Measurements from ENCODE around the gene TMEM134. TPM values are rescaled to one million over a fixed set of nuclear protein-coding genes. Genes with fewer than 3 reads are reported as not detected.
A peak's percentile ranks its signal among the peaks of the same experiment; 100 is the strongest.

Gene TMEM134
- total and polyA plus RNA-seq, 9 of the 15 experiments (the other 6 are each of a cell fraction or from before 2014, with no cell fraction given) = 0.63 to 48.4 (median 10.7) TPM

DNA sequence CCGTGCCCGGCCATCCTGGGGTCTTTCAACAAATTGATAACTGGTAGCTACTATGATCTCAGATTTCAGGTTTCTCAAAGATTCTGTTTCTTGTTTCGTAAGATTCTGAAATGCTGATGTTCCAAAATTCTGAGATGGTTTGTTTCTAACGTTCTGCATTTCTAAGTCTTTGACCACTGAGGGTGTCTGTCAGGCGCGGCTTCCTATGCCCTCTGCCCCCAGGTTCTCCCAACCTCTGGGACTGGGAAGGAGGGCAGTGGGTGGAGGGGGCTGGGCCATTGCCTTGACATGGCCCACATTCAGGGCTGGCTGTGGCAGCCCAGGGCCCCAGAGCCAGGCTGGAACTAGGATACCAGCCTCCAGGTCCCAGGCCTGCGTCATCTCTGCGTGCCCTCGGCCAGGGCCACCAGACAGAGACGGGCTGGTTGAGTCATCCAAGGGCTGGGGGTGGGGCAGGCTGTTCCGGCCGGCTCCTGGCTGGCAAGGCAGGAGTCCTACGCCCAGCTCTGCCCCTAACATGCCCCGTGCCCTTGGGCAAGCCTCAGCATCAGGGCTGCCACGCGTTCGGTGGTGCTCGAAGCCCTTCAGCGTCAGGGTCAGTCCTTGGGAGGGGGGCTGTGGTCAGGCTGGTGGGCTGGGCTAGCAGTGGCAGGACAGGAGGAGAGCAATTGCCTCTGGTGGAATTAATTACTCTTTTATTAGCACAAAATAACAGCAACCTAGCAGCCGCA is 5.2 kb downstream of the TMEM134 start (continued):
- TF ChIP-seq FUS (optimal IDR thresholded peaks at IDR 0.05; ENCODE audit: low read depth, low read length) (no peak), ZNF778 (CRISPR knock-in tag; IDR thresholded peaks at IDR 0.05) (no peak), DPF2 (IDR thresholded peaks at IDR 0.05) (peak; percentile 55; the same call in 1 of the 2 replicates), PRMT5 (CRISPR knock-in tag; IDR thresholded peaks at IDR 0.05) (no peak), MYNN (IDR thresholded peaks at IDR 0.05) (peak; percentile 81), MYNN (CRISPR knock-in tag; IDR thresholded peaks at IDR 0.05) (no peak), MTA1 (IDR thresholded peaks at IDR 0.05; ENCODE audit: borderline replicate concordance) (peak; percentile 95), MCM3 (IDR thresholded peaks at IDR 0.05) (no peak), CBFA2T2 (conservative IDR thresholded peaks at IDR 0.05) (no peak)
- TF ChIP-seq, protein P1, sequence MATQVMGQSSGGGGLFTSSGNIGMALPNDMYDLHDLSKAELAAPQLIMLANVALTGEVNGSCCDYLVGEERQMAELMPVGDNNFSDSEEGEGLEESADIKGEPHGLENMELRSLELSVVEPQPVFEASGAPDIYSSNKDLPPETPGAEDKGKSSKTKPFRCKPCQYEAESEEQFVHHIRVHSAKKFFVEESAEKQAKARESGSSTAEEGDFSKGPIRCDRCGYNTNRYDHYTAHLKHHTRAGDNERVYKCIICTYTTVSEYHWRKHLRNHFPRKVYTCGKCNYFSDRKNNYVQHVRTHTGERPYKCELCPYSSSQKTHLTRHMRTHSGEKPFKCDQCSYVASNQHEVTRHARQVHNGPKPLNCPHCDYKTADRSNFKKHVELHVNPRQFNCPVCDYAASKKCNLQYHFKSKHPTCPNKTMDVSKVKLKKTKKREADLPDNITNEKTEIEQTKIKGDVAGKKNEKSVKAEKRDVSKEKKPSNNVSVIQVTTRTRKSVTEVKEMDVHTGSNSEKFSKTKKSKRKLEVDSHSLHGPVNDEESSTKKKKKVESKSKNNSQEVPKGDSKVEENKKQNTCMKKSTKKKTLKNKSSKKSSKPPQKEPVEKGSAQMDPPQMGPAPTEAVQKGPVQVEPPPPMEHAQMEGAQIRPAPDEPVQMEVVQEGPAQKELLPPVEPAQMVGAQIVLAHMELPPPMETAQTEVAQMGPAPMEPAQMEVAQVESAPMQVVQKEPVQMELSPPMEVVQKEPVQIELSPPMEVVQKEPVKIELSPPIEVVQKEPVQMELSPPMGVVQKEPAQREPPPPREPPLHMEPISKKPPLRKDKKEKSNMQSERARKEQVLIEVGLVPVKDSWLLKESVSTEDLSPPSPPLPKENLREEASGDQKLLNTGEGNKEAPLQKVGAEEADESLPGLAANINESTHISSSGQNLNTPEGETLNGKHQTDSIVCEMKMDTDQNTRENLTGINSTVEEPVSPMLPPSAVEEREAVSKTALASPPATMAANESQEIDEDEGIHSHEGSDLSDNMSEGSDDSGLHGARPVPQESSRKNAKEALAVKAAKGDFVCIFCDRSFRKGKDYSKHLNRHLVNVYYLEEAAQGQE (IDR thresholded peaks at IDR 0.05; ENCODE audit: borderline replicate concordance) = 0 out of 2 replicates have a peak, but pooled peaks have one; percentile 22
- TF ChIP-seq, protein P1 (CRISPR knock-in tag; IDR thresholded peaks at IDR 0.05; ENCODE audit: low read depth) = 0 out of 2 replicates have a peak, but pooled peaks have one; percentile 25
- TF ChIP-seq, protein P2, sequence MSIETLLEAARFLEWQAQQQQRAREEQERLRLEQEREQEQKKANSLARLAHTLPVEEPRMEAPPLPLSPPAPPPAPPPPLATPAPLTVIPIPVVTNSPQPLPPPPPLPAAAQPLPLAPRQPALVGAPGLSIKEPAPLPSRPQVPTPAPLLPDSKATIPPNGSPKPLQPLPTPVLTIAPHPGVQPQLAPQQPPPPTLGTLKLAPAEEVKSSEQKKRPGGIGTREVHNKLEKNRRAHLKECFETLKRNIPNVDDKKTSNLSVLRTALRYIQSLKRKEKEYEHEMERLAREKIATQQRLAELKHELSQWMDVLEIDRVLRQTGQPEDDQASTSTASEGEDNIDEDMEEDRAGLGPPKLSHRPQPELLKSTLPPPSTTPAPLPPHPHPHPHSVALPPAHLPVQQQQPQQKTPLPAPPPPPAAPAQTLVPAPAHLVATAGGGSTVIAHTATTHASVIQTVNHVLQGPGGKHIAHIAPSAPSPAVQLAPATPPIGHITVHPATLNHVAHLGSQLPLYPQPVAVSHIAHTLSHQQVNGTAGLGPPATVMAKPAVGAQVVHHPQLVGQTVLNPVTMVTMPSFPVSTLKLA (conservative IDR thresholded peaks at IDR 0.05) = peak in 1 of 2 experiments; percentile 60; a peak in 1 of 4 replicates
- TF ChIP-seq, protein P3, sequence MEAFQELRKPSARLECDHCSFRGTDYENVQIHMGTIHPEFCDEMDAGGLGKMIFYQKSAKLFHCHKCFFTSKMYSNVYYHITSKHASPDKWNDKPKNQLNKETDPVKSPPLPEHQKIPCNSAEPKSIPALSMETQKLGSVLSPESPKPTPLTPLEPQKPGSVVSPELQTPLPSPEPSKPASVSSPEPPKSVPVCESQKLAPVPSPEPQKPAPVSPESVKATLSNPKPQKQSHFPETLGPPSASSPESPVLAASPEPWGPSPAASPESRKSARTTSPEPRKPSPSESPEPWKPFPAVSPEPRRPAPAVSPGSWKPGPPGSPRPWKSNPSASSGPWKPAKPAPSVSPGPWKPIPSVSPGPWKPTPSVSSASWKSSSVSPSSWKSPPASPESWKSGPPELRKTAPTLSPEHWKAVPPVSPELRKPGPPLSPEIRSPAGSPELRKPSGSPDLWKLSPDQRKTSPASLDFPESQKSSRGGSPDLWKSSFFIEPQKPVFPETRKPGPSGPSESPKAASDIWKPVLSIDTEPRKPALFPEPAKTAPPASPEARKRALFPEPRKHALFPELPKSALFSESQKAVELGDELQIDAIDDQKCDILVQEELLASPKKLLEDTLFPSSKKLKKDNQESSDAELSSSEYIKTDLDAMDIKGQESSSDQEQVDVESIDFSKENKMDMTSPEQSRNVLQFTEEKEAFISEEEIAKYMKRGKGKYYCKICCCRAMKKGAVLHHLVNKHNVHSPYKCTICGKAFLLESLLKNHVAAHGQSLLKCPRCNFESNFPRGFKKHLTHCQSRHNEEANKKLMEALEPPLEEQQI (IDR thresholded peaks at IDR 0.05) = no peak
- TF ChIP-seq, protein P4, sequence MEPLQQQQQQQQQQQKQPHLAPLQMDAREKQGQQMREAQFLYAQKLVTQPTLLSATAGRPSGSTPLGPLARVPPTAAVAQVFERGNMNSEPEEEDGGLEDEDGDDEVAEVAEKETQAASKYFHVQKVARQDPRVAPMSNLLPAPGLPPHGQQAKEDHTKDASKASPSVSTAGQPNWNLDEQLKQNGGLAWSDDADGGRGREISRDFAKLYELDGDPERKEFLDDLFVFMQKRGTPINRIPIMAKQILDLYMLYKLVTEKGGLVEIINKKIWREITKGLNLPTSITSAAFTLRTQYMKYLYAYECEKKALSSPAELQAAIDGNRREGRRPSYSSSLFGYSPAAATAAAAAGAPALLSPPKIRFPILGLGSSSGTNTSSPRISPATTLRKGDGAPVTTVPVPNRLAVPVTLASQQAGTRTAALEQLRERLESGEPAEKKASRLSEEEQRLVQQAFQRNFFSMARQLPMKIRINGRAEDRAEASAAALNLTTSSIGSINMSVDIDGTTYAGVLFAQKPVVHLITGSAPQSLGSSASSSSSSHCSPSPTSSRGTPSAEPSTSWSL (CRISPR knock-in tag; IDR thresholded peaks at IDR 0.05; ENCODE audit: borderline replicate concordance) = no peak

Data from K562 (cell line).